Cardiac muscle cell (in vitro differentiated cells and primary cell): ENCODE data around the gene SPNS1. TPM values are rescaled to one million over a fixed set of nuclear protein-coding genes. Genes with fewer than 3 reads are reported as not detected.
"Not testable (repeated sequence)": the region's sequence is repeated elsewhere in the genome, so short reads cannot be mapped to it uniquely, and the experiment has no call there.

Experiments
- DNase-seq, 2 donors: peaks; one replicate each; pipeline versions ENCODE4 v3.0.0 to v3.0.0-alpha.2; 2010 to 2017; ENCODE audit warnings: low read depth in 1 of 2, low spot score in 1 of 2
- H3K27ac ChIP-seq: fragments of 200-600 bp; sonication (generic); 2 replicates; pipeline ENCODE4 v1.5.1; 2016
- H3K27me3 ChIP-seq: fragments of 200-600 bp; sonication (generic); 2 replicates; pipeline ENCODE4 v1.6.0; 2016; ENCODE audit warnings: control low read depth
- H3K36me3 ChIP-seq: fragments of 200-600 bp; sonication (generic); 2 replicates; pipeline ENCODE4 v1.5.1; 2016; ENCODE audit warnings: control low read depth
- H3K4me1 ChIP-seq: fragments of 200-600 bp; sonication (generic); 2 replicates; pipeline ENCODE4 v1.8.1; 2017; ENCODE audit warnings: low read depth, mild to moderate bottlenecking, mixed run types
- H3K4me3 ChIP-seq: fragments of 200-600 bp; sonication (generic); 2 replicates; pipeline ENCODE4 v1.5.1; 2016; ENCODE audit warnings: mild to moderate bottlenecking
- H3K9me3 ChIP-seq: fragments of 200-600 bp; sonication (generic); 2 replicates; pipeline ENCODE4 v1.5.1; 2017; ENCODE audit warnings: low read depth, mild to moderate bottlenecking, control low read depth
- polyA plus RNA-seq: library from polyadenylated mRNA; unstranded; fragments of >200 nt; fragmentation: Nextera tagmentation; extraction: Ambion mirVana; gene quantifications from 2 replicates; pipeline ENCODE4 v1.2.1, GENCODE V29; 2016
- total RNA-seq: library from RNA; depleted of rRNA; stranded (reverse); fragments of >200 nt; gene quantifications from 2 replicates; pipeline ENCODE4 v1.2.3, GENCODE V29; 2016
- TF ChIP-seq, protein P1 (sequence below): IDR thresholded peaks from 2 replicates; pipeline ENCODE4 v1.5.1; 2012; ENCODE audit warnings: low read depth, mild to moderate bottlenecking, low read length

Gene SPNS1
- total and polyA plus RNA-seq, 2 experiments from 2014 or later: 54.4 to 98.9 TPM

DNA sequence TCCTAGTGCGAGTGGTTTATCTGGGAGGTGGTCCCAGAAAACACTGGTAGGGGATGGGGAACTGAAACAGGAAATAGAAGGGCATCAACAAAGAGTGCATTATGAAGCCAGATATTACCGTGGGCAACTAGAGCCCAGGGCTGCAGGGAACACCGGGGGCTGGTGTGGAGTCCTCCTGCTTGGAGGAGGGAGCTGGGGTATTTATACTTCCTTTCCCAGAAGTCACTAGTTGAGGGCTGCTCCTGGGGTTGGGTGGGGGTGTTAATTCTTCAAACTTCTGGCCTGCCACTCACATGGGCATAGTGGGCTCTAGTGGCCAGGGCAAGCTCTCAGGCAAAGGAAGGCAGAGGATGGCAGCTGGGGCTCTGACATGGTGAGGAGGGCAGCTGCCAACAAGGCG, 25.0 kb downstream of the SPNS1 start:
- Histone ChIP-seq H3K36me3 (no peaks in the 10 kb centered on the region), H3K9me3 (no peaks in the 10 kb centered on the region), H3K27ac (no peak overlapping the region), H3K4me3 (no peak overlapping the region), H3K4me1 (no peaks in the 10 kb centered on the region), H3K27me3 (no peaks in the 10 kb centered on the region)
- DNase-seq: no peak
- TF ChIP-seq, protein P1, sequence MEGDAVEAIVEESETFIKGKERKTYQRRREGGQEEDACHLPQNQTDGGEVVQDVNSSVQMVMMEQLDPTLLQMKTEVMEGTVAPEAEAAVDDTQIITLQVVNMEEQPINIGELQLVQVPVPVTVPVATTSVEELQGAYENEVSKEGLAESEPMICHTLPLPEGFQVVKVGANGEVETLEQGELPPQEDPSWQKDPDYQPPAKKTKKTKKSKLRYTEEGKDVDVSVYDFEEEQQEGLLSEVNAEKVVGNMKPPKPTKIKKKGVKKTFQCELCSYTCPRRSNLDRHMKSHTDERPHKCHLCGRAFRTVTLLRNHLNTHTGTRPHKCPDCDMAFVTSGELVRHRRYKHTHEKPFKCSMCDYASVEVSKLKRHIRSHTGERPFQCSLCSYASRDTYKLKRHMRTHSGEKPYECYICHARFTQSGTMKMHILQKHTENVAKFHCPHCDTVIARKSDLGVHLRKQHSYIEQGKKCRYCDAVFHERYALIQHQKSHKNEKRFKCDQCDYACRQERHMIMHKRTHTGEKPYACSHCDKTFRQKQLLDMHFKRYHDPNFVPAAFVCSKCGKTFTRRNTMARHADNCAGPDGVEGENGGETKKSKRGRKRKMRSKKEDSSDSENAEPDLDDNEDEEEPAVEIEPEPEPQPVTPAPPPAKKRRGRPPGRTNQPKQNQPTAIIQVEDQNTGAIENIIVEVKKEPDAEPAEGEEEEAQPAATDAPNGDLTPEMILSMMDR: no peak

DNA sequence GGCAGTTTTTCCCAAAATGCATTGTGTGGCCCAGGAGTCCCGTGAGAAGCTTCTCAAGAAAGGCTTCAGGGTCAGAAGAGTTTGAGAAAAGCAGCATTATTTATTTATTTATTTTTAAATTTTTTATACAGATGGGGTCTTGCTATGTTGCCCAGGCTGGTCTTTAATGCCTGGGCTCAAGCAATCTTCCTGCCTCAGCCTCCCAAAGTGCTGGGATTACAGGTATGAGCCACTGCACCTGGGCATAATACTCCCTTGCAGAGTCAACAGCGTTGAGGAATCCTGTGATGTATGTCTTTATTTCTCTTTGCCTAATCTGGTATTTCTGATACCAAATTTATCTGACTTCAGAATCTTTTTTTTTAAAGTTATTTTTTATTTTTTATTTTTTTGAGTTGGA, 25.4 kb downstream of the SPNS1 start:
- no peak overlapping the region for H3K27ac ChIP-seq
- H3K4me3 ChIP-seq: no peak overlapping the region
- H3K27me3 ChIP-seq: no peaks in the 10 kb centered on the region
- no peak for DNase-seq
- H3K4me1 ChIP-seq: no peaks in the 10 kb centered on the region
- TF ChIP-seq, protein P1: no peak
- H3K9me3 ChIP-seq: no peaks in the 10 kb centered on the region
- H3K36me3 ChIP-seq: no peaks in the 10 kb centered on the region

DNA sequence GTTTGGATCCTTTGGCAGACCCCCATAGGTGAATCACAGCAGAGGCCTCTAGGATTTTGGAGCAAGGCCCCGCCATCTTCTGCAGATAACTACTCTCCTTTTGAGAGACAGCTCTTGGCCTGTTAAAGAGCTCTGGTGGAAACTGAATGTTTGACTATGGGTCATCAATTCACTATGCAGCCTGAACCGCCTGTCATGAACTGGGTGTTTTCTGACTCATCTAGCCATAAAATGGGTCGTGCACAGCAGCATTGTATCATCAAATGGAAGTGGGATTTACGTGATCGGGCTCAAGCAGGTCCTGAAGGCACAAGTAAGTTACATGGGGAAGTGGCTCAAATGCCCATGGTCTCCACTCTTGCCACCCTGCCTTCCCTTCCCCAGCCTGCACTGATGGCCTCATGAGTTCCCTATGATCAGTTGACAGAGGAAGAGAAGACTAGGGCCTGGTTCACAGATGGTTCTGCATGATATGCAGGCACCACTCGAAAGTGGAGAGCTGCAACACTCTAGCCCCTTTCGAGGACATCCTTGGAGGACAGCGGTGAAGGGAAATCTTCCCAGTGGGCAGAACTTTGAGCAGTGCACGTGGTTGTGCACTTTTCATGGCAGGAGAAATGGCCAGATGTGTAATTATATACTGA, 30.0 kb downstream of the SPNS1 start:
- not testable (repeated sequence) for H3K27ac ChIP-seq, H3K36me3 ChIP-seq, H3K4me3 ChIP-seq, H3K4me1 ChIP-seq, DNase-seq, H3K27me3 ChIP-seq, H3K9me3 ChIP-seq

DNA sequence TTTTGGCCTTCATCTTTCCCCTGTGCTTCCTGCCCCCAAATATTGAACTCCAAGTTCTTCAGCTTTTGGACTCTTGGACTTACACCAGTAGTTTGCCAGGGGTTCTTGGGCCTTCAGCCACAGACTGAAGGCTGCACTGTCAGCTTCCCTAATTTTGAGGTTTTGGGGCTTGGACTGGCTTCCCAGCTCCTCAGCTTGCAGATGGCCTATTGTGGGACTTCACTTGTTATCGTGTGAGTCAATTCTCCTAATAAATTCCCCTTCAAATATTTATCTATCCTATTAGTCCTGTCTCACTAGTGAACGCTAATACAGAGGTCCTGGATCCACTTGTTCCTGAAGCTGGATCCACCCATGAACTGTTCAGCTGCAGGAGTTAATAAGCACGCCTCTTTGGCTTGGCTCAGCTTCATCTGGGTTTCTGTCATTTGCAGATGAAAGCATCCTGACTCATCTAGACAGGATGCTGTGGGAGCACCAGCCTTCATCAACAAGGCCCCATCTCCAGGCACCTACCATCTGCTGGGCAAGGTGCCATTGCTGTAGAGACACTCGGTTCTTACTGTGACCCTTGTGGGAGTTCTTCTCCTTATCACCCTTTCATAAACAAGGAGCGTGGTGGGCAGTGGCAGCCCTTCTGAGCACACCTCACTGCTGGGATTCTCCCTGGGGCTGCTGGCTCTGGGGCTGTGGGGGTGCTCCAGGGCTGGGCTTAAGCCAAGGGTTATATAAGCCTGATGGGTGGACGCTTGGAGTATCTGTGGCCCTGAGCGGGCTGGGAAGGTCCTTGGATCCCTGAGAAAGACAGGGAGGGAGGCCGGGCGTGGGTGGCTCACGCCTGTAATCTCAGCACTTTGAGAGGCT, 33.4 kb downstream of the SPNS1 start:
- DNase-seq: peak in 1 of 2 donors; percentile 77
- no peaks in the 10 kb centered on the region for H3K36me3 ChIP-seq
- H3K9me3 ChIP-seq: no peaks in the 10 kb centered on the region
- H3K27me3 ChIP-seq: no peaks in the 10 kb centered on the region
- no peaks in the 10 kb centered on the region for H3K4me1 ChIP-seq
- H3K27ac ChIP-seq: no peak overlapping the region
- TF ChIP-seq, protein P1: no peak
- H3K4me3 ChIP-seq: no peak overlapping the region

DNA sequence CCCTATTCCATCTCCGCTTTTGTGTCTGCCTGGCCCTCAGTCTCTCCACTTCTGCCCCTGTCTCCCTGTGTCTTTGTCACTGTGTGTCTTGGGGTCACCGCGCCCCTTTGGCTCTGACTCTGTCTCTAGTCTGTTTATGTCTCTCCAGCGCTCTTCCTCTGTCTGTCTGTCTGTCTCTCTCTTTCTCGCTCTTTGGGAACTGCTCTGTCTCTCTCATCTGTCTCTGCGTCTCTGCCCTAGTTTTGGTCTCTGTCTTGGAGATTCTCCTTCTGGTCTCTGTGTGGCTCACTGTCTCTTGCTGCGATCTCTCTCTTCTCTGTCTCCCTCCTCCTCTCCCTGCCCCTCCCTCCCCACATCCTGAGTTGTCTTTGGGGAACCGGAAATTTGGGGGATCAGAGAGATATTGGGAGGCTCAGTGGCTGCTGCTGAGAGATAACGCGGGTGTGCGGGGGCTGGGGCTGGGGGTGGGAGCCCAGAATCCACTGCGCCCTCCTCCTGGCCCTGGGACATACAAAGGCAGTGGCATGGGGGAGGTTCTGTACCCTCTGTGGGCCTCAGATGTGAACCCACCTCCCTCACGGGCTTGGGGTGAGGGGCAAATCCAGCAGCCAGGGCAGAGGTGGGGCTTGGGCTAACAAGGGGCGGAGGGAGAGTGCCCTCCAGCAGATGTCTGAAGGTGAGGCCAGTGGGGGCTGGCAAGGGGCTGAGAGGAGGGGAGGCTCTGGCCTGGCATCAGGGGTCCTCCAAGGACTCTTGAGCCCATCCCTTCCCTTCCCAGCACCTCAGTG, 34.7 kb downstream of the SPNS1 start:
- H3K27ac ChIP-seq: no peak overlapping the region
- H3K4me1 ChIP-seq: no peaks in the 10 kb centered on the region
- H3K36me3 ChIP-seq: no peaks in the 10 kb centered on the region
- TF ChIP-seq, protein P1: no peak
- H3K4me3 ChIP-seq: no peak overlapping the region
- H3K9me3 ChIP-seq: no peaks in the 10 kb centered on the region
- H3K27me3 ChIP-seq: no peaks in the 10 kb centered on the region
- no peak for DNase-seq
